NCI-H2171 treated with DMSO at 0.1 percent for 48 hours (cell line): ENCODE results near the gene LOXL4.
"Not testable (repeated sequence)": the region's sequence is repeated elsewhere in the genome, so short reads cannot be mapped to it uniquely, and the experiment has no call there.

Source experiments
- DNase-seq: peaks from one replicate; lab custom pipeline; 2025; lab: John Stamatoyannopoulos, UW

The LOXL4 gene

DNA sequence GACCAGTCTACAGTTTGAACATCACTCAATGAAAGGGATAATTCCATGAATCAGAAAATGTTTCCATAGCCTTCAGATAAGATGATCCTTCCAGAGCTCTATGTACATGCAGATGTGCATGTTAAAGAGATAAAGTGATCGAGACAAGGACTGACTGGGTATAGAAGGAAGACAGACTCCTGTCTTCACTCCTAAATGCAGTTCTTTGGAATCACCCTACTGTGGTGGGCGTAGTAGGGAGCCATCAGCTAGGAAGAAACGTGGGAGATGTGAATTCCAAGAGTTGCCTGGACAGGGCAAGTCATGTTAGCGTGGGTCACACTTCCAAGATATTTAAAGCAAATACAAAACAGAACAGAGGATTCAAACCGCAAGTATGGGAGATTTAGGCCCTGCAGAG lies 23.9 kb downstream of the LOXL4 start:
- no peak for DNase-seq

DNA sequence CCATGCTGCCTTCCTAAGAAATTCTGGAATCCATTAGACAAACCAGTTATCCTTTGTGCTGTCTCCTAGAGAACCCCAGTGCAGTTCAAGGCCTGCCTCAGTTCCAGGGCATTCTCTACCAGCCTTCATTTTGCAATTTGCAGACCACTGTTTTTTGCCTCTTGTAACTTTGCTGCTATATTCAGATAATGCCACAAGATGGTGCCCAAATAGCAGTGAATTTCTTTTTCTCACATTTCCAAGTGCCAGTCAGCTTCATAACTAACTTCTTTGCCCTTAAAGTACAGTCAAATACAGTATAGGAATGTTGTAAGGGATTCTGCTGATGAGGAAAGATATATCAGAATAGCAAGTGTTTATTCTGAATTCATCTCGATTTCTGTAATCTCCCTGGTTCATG lies 25.2 kb downstream of the LOXL4 start:
- DNase-seq, result peak; percentile 57

DNA sequence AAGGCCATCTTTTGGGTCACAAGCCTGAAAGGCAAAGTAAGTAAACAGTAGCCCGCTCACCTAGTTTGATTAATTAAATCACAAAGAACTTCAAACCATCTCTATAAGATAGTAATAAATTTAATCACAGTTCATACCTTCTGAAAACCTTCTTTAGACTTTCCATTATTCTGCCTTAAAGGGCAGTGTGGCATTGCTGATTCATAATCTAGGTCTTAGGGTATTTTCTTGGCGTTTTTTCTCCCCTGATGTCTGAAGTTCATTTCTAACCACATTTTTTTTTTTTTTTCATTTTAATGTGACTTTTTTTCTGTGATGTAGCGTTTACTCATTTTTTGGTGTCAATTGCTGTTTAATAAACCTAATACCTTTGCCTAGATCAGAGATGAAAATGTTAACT lies 27.5 kb downstream of the LOXL4 start:
- DNase-seq, result no peak

DNA sequence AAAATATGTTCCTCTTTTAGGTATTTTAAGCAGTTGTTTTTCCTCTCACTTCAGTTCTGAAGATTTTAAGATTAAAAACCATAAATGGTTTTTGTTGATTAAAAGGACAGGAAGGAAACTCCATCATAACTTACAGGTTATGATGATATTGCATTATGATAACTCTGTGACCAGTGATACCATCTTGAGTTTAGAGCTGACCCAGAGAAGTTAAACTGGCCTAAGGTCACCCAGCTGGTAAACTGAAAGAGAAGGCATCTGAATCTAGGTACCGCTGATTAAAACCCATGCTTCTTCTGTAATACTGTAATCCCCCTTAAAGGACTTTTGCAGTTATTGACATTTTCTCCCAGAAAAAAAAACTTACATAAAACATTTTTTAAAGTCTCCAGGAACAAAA lies 29.6 kb downstream of the LOXL4 start:
- DNase-seq, result no peak

DNA sequence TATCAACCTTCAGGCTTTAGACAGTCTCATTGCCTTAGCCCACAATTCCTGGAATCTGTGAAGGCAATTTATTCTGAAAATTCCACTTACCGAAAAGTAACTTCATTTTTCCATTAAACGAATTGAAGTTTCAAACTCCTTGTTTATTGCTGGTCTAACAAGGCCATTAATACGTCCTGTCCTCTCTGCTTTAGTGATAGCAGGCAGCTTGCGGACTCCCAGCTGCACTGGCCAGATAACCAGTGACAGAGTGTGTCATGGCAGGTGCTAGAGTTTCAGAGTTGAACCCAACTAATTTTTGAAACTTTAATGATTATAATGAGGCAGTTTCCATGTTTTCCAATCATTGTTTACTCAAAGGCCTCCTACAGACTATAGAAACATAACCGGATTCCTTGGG lies 31.1 kb downstream of the LOXL4 start:
- no peak for DNase-seq

DNA sequence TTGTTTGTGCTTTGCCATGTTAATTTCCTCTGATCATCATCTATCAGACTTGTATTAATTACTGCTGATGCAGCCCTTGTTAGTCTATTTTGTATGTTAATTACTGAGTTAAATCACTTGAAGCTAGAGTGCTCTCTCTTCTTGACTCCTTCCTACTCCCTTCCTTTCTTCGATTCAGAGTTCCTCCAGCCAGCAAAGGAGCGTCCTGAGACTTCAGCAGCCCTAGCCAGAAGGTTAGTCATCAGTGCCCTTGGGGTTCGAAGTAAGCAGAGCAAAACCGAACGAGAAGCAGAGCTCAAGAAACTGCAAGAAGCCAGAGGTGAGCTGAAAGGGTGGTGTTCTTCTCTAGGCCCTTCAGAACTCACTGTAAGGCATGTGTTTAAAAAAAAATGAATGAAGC lies 32.1 kb downstream of the LOXL4 start:
- no peak for DNase-seq

DNA sequence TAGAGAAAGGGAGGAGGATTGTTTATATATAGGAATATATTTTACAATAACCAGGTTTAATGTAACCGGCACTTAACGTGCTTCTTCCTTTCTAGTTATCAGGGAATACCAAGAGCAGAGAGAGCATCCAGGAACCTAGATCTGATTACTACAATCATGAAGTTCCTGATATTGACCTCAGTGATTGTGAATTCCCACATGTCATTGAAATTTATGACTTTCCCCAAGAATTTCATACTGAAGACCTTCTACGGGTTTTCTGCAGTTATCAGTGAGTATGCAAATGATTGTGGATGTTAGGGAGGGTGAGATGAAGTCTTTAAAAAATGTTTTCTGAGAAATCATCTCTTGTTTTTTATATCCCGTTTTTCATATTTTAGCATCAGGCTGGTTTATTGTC lies 36.6 kb downstream of the LOXL4 start:
- DNase-seq, result no peak

DNA sequence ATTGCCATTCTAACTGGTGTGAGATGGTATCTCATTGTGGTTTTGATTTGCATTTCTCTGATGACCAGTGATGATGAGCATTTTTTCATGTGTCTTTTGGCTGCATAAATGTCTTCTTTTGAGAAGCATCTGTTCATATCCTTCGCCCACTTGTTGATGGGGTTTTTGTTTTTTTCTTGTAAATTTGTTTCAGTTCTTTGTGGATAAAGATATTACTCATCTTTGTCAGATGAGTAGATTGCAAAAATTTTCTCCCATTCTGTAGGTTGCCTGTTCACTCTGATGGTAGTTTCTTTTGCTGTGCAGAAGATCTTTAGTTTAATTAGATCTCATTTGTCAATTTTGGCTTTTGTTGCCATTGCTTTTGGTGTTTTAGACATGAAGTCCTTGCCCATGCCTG lies 39.7 kb downstream of the LOXL4 start:
- not testable (repeated sequence) for DNase-seq

DNA sequence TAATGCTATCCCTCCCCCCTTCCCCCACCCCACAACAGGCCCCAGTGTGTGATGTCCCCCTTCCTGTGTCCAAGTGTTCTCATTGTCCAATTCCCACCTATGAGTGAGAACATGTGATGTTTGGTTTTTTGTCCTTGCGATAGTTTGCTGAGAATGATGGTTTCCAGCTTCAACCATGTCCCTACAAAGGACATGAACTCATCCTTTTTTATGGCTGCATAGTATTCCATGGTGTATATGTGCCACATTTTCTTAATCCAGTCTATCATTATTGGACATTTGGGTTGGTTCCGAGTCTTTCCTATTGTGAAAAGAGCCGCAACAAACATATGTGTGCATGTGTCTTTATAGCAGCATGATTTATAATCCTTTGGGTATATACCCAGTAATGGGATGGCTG lies 40.3 kb downstream of the LOXL4 start:
- DNase-seq, result not testable (repeated sequence)

DNA sequence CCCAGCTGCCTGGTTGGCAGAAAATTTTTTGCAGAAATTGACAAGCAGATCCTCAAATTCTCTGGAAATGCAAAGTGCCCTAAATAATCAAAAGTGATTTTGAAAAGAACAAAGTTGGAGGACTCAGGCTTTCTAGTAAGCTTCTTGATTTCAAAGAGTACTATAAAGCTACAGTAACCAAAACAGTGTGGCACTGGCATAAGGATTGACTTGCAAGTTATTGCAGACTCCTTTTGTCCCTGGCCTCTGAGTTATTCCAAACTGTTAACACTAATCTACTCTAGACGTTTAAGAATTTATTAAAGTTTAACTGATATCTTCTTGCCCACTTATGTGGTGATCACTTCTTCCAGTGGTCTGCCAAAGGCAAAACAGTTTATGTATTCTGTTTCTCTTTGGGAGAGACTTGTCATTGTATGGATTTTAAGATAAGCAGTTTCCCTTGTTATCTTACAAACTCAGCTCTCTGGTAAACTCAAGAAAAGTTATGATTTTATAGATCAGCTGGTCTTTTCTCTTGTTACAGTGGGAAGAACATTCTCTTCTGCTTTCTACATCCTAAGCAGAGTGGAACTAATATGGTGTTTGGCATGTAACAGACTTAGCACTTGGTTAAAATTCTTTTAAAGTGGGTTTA lies 41.4 kb downstream of the LOXL4 start:
- no peak for DNase-seq

DNA sequence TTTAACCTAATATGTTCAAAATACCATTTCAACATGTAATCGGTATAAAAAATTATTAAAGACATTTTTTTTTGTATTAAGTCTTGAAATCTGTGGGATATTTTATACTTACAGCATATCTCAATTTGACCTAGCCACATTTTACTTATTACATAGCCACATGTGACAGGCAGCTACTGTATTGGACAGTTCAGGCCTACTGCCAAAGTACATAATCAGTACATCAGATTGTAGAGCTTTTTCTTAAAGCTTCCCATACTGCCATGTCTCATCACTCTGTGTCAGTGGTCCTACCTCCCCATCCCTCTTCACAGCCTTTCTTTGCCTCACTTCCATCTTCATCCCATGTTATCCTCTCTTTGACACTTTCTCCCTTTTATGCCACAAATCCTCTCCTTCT lies 43.0 kb downstream of the LOXL4 start:
- DNase-seq, result no peak

DNA sequence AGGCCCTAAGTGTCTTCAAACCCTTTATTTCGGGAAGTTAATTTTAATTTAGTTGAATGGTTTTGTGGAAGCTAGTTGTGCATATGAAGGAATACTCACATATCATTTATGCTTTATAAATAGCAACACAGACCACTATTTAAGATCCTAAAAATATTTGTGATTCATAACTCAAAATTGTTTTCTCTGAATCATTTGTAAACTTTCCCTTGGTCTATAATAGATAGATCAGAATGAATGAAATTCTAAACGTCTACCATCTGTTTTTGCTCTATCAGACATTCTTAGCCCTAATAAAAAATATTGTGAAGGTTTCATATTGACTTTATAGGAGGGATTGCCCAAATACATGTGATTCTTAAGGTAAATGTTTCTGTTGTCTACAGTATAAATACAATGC lies 43.5 kb downstream of the LOXL4 start:
- DNase-seq, result no peak

DNA sequence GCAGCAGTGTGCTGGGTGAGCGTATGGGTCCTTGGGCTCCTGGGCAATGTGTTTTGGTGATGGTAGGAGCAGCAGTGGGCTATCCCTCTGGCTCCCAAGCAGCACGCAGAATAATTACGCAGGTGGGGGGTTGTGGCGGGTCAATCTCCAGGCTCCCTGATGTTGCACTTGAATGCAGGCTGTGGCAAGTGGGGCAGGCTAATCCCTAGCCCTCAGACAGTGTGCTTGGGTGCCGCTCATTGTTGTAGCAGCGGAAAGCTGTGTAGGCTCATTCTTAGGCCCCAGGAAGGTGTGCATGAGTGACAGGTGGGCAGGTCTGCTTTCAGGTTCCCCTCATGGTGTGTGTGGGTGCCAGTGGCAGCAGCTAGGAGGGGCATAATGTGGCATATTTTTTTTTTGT lies 44.1 kb downstream of the LOXL4 start:
- DNase-seq, result no peak

DNA sequence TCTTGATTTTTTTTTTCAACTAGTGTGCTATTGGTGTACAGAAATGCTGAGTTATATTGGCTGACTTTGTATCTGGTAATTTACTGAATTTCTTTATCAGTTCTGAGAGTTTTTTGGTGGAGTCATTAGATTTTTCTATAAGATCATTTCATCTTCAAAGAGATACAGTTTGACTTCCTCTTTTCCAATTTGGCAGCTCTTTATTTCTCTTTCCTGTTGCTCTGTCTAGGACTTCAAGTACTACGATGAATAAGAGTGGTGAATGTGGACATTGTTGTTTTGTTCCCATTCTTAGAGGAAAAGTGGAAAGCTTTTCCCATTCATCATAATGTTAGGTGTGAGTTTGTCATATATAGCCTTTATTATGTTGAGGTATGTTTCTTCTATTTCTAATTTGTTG lies 50.2 kb downstream of the LOXL4 start:
- no peak for DNase-seq

DNA sequence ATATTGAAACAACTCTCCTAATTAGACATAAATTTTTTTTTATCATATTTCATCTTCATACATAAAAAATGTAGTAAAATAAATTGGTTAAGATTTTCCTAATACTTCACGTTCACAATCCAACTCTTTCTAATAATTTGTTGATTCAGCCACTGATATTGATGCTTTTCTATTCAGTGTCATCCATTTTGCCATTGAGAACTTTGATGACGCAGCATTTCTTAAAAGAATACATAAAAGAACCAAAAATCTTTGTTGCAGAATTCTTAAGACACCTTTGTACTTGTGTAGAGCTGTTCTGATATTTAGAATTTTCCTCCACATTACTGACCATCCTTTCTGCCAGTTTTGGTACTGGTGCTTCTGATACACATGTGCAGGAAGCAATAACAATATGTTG lies 52.6 kb downstream of the LOXL4 start:
- DNase-seq, result no peak

DNA sequence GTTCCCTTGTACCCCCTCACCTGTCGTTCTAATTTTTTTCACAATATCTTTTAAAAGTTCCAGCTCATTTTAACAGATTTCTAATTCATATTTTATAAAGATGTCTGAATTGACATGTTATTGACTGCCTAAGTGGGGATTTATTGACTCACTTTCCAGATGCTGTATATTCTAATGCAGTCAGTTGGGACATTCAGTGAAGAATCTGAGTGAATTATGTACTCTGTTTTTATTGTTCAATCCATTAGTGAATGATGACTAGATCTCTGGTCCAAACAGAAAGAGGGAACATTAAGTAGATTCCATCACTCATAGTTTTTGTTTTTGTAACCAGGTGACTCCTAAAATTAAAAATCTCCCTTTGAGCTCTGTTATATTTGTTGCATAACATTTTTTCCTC lies 54.3 kb downstream of the LOXL4 start:
- DNase-seq, result no peak

DNA sequence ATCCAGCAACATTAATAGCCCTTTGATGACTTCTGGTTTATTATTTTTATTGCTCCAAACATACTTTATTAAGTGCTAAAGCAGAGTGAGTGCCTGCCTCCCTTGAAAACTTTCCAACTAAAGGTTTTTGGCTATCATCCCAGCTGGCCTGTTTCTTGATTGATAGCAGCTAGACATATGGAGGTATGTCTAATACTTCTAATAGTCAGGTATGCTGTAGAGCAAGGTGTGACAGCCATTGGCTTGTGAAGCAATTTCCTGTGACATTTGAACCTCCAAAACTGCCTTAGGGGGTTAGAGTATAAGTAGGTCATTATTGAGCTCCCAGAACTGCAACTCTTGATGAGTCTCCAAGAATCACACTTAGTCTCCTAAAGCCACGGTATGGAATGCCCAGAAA lies 55.8 kb downstream of the LOXL4 start:
- no peak for DNase-seq

DNA sequence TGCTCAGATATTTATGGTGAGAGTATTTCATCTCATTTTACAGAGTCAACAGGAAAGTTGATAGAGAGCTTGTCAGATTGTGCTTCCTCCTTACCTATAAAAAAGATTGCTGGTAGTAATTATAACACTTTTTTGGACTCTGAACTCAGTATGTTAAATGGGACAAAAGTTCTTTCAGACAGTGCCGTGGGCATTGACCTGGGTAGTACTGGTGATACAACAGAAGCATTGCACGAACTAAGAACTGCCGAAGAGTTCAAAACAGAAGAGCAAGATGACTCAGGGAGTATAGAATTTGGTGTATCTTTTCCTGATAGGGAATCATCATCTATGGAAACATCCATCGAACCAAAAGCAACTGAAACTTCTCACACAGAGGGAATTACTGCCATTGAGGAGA lies 58.6 kb downstream of the LOXL4 start:
- DNase-seq, result no peak

DNA sequence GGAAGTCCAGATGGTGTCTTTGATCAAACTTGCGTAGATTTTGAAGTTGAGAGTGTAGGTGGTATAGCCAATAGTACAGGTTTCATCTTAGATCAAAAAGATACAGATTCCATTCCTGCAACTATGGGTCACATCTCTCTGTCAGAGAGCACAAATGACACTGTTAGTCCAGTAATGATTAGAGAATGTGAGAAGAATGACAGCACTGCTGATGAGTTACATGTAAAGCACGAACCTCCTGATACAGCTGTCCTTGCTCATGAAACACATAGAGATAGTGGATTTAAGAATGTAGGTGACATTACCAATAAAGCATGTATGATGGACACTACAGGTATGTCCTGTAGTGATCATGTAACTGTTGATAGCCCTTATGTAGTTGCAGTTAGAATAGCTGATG lies 59.1 kb downstream of the LOXL4 start:
- no peak for DNase-seq

DNA sequence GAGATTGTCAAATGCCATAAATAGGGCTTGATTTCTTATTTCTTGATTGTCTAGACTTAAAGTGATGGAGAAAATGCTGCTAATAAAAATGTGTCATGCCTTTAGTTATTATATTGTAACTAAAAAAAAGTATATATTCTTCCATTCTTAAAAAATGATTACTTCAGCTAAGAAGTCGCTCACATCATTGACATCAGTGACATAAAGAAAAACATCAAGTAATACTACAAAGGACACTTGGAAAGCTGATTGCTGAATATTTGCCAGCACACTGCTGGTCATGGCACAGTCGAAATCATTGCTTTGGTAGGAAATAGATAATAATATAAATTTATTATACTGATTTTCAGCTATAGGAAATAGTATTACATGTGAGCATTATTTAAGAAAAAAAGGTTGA lies 62.6 kb downstream of the LOXL4 start:
- DNase-seq, result no peak

DNA sequence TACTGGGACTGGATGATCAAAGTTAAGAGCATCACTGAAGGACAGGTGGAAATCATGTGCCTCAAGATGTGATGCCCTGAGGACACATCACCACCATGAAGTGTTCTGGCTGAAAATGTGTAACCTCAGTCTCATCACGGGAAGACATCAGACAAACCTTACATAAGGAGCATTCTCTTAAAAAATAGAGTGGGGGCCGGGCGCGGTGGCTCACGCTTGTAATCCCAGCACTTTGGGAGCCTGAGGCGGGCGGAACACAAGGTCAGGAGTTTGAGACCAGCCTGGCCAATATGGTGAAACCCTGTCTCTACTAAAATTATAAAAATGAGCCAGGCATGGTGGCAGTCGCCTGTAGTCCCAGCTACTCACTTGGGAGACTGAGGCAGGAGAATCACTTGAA lies 65.6 kb downstream of the LOXL4 start:
- DNase-seq, result no peak

DNA sequence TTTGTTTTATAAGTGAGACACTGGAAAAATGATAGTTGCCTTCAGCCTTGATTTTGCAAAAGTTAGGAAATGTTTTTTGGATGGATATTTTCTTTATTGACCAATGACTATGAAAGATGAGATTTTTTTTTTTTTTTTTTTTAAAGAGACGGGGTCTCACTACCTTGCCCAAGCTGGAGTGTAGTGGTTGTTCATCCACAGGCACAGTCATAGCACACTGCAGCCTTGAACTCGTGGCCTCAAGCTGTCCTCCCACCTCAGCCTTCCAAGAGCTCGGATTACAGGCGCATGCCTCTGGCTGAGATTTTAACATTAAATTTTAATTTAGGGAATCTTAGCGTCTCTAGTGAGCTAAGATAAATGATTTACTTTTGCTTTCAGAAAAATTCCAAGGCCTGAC lies 66.2 kb downstream of the LOXL4 start:
- no peak for DNase-seq
